Nephron (organoid): ENCODE results near the gene KCNH1.

Experiments
- H3K27ac Mint-ChIP-seq, 3 experiments: 2 replicates each; pipeline ENCODE4 v1.8.0; 2020; ENCODE audit warnings: mixed read lengths in 3 of 3, mild to moderate bottlenecking in 2 of 3, moderate library complexity in 1 of 3
- H3K27me3 Mint-ChIP-seq: 2 replicates; pipeline ENCODE4 v1.8.0; 2021; ENCODE audit warnings: low read depth, mild to moderate bottlenecking, moderate library complexity, mixed read lengths
- H3K36me3 Mint-ChIP-seq: 2 replicates; pipeline ENCODE4 v1.8.0; 2020; ENCODE audit warnings: low read depth, mixed read lengths
- H3K4me1 Mint-ChIP-seq: 2 replicates; pipeline ENCODE4 v1.8.0; 2020; ENCODE audit warnings: mixed read lengths
- H3K4me3 Mint-ChIP-seq, 3 experiments: 2 replicates each; pipeline ENCODE4 v1.8.0; 2020; ENCODE audit warnings: mild to moderate bottlenecking in 3 of 3, mixed read lengths in 3 of 3, moderate library complexity in 2 of 3
- H3K9me3 Mint-ChIP-seq: 2 replicates; pipeline ENCODE4 v1.8.0; 2020; ENCODE audit warnings: mixed read lengths
- CTCF ChIP-seq, 3 experiments: fragments of 200-600 bp; sonication (generic); IDR thresholded peaks; one replicate each; pipeline ENCODE4 v1.5.0; 2021; ENCODE audit warnings: antibody characterized with exemption in 3 of 3; ENCODE audit not compliant: unreplicated experiment in 3 of 3

KCNH1 gene

GRCh38 chr1:210705086-210705485, 428.9 kb downstream of the KCNH1 start:
- H3K4me1 Mint-ChIP-seq, result peaks cover 5% of the 10 kb centered on the region
- H3K4me3 Mint-ChIP-seq, result no peak overlapping the region
- TF ChIP-seq CTCF (IDR thresholded peaks at IDR 0.05; ENCODE audit: unreplicated experiment in 3 of 3), result no peak
- H3K9me3 Mint-ChIP-seq, result peaks cover 4% of the 10 kb centered on the region
- peaks cover 5% of the 10 kb centered on the region for H3K36me3 Mint-ChIP-seq
- H3K27me3 Mint-ChIP-seq, result no peaks in the 10 kb centered on the region
- H3K27ac Mint-ChIP-seq, result no peak overlapping the region

- H3K36me3 Mint-ChIP-seq, result peaks cover 5% of the 10 kb centered on the region
- H3K4me1 Mint-ChIP-seq, result peaks cover 5% of the 10 kb centered on the region
- TF ChIP-seq CTCF (IDR thresholded peaks at IDR 0.05; ENCODE audit: unreplicated experiment in 3 of 3), result no peak
- H3K4me3 Mint-ChIP-seq, result no peak overlapping the region
- peaks cover 3% of the 10 kb centered on the region for H3K27me3 Mint-ChIP-seq
- H3K9me3 Mint-ChIP-seq, result peaks cover 4% of the 10 kb centered on the region
- H3K27ac Mint-ChIP-seq, result no peak overlapping the region
Observed at GRCh38 chr1:210703593-210703992, 430.4 kb downstream of the KCNH1 start.

GRCh38 chr1:210702506-210702905, 431.4 kb downstream of the KCNH1 start:
- no peak for TF ChIP-seq CTCF (IDR thresholded peaks at IDR 0.05; ENCODE audit: unreplicated experiment in 3 of 3)
- Mint-ChIP-seq H3K4me1 (peaks cover 5% of the 10 kb centered on the region), H3K27me3 (peaks cover 3% of the 10 kb centered on the region), H3K4me3 (no peak overlapping the region), H3K36me3 (peaks cover 5% of the 10 kb centered on the region), H3K9me3 (peaks cover 4% of the 10 kb centered on the region), H3K27ac (no peak overlapping the region)

GRCh38 chr1:210700511-210700910, 433.4 kb downstream of the KCNH1 start:
- Mint-ChIP-seq H3K27me3 (peaks cover 3% of the 10 kb centered on the region), H3K27ac (no peak overlapping the region), H3K4me3 (no peak overlapping the region), H3K36me3 (peaks cover 5% of the 10 kb centered on the region), H3K4me1 (peaks cover 12% of the 10 kb centered on the region), H3K9me3 (peaks cover 4% of the 10 kb centered on the region)
- TF ChIP-seq CTCF (IDR thresholded peaks at IDR 0.05; ENCODE audit: unreplicated experiment in 3 of 3), result no peak

GRCh38 chr1:210700083-210700482, 433.9 kb downstream of the KCNH1 start:
- H3K9me3 Mint-ChIP-seq, result peaks cover 4% of the 10 kb centered on the region
- peaks cover 12% of the 10 kb centered on the region for H3K4me1 Mint-ChIP-seq
- TF ChIP-seq CTCF (IDR thresholded peaks at IDR 0.05; ENCODE audit: unreplicated experiment in 3 of 3), result no peak

GRCh38 chr1:210698661-210699060, 435.3 kb downstream of the KCNH1 start:
- H3K9me3 Mint-ChIP-seq, result peaks cover 4% of the 10 kb centered on the region
- peaks cover 12% of the 10 kb centered on the region for H3K4me1 Mint-ChIP-seq

More at GRCh38 chr1:210700083-210700482, 433.9 kb downstream of the KCNH1 start:
- Mint-ChIP-seq H3K4me3 (no peak overlapping the region), H3K27ac (no peak overlapping the region), H3K27me3 (peaks cover 3% of the 10 kb centered on the region), H3K36me3 (peaks cover 5% of the 10 kb centered on the region)

More at GRCh38 chr1:210698661-210699060, 435.3 kb downstream of the KCNH1 start:
- Mint-ChIP-seq H3K36me3 (peaks cover 5% of the 10 kb centered on the region), H3K27me3 (peaks cover 3% of the 10 kb centered on the region), H3K27ac (no peak overlapping the region), H3K4me3 (no peak overlapping the region)
- no peak for TF ChIP-seq CTCF (IDR thresholded peaks at IDR 0.05; ENCODE audit: unreplicated experiment in 3 of 3)
